HG02610 (cell line): Measurements from ENCODE around the gene MAGEB3.

Experiments
- ATAC-seq: cut with Tn5 transposase; IDR thresholded peaks from one replicate; pipeline ENCODE4 v1.9.1; 2021; ENCODE audit warnings: mild to moderate bottlenecking, moderate library complexity; ENCODE audit not compliant: unreplicated experiment

The MAGEB3 gene

DNA sequence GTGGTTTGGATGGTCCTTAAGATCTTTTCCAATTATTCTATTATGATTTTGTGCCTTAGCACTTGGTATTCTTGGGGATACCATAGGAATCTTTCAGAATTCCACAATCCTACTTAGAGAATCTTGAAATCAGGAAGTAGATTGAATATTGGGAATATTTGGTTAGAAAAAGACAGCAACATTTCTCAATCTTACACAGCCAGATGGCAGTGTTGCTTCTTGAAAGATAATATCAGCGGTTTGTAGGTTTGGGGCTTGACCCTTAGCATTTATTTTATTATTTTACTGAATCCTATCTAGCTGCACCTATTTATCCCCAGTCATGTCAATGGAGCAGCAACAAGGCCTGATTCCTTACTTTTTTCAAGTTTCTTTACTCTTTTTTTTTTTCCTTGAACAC lies 45.0 kb downstream of the MAGEB3 start:
- no peak for ATAC-seq

DNA sequence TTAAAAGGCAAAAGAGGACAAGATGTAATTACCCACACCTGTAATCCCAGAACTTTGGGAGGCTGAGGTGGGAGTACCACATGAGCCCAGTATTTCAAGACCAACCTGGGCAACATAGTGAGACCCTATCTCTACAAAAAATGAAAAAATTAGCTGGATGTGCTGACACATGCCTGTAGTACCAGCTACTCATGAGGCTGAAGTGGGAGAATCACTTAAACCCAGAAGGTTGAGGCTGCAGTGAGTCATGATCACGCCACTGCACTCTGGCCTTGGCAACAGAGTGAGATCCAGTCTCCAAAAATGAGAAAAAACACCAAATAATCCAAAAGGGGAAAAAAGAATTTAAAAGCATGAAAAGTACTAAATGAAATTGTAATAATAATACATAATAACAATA lies 47.9 kb downstream of the MAGEB3 start:
- no peak for ATAC-seq

DNA sequence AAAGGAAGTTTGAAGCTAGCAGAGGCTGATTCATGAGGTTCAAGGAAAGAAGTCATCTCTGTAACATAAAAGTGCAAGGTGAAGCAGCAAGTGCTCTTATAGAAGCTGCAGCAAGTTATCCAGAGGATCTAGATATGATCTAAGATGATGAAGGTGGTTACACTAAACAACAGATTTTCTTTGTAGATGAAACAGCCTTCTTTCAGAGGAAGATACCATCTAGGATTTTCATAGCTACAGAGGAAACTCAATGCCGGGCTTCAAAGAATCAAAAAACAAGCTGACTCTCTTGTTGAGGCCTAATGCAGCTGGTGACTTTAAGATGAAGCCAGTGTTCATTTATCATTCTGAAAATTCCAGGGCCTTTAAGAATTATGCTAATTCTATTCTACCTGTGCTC lies 50.0 kb downstream of the MAGEB3 start:
- ATAC-seq: no peak

DNA sequence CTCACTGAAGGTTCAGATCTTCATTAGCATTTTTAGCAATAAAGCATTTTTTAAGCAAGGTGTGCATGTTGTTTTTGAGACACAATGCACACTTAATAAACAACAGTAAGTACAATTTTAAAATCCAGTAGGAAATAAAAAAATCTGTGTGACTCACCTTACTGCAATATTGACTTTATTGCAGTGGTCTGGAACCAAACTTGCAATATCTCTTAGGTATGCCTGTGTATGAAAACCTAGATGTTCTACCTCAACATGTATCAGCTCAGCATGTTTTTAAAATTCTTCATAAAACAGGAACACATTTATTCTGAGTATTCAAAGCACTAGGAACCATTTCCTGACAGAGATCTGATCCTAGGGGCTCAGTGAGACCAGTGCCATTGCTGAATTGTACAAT lies 52.1 kb downstream of the MAGEB3 start:
- ATAC-seq: no peak

DNA sequence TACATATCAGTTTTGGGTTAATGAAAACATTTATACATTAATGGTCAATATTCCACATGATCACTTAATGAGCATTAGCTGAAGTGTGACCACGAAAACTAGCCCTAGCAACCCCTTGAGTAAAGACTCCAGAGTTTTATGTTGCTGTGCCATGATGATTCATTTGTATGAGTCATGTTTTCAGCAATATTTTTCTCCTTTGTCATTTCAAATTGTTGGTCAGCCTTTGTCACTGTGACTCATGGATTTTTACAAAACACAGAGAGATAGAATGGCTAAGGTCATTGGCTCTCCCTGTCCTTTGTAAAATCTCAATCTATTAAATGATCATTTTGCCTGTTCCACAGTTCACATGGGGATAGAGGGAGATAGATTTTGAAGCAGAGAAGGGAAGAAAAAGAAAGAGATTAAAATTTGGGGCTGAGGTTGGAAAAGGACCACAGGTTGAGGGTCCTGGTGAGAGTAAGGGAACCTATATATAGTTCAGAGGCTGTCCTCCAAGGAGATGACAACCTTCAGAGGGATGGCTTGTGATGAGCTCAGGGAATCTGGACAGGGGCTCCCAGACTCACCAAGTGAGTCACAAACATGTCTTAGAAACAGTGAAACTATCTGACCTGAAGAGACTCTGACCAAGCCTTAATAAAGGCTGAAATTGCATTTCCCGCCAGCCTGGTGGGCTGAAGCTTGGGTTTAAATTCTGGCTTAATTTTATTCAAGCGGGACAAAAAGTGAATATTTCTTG lies 53.2 kb downstream of the MAGEB3 start:
- no peak for ATAC-seq
